ENCODE data around the gene ALS2. TPM values are rescaled to one million over a fixed set of nuclear protein-coding genes. Genes with fewer than 3 reads are reported as not detected.

Gene ALS2
- polyA plus RNA-seq, 4 donors: 18.5 to 30.5 (median 26.7) TPM

Other genes starting within 250 kb of the ALS2 start
- 10 to 100 TPM; 43.4 to 60.0 (median 57.4) TPM for gene TMEM237, start 137.4 kb downstream of the ALS2 start, polyA plus RNA-seq (ENCODE audit: insufficient read length in 4 of 4)
- under 1 TPM; 0.14 to 0.37 (median 0.22) TPM for gene MPP4, start 82.3 kb downstream of the ALS2 start, polyA plus RNA-seq (ENCODE audit: insufficient read length in 4 of 4)
- 1 to 10 TPM; 1.0 to 3.5 (median 1.3) TPM for gene CDK15, start 25.6 kb upstream of the ALS2 start, polyA plus RNA-seq (ENCODE audit: insufficient read length in 4 of 4)

Data from left renal pelvis (tissue), 4 donors.